Spleen (tissue), 7 donors: ENCODE measurements around the gene DSG1.

ENCODE experiments used
- CTCF ChIP-seq, 11 experiments: fragments of 200-600 bp in 7 of 11; fragments of 450-650 bp in 4 of 11; sonication (generic) in 4 of 11; IDR thresholded peaks in 8 of 11; conservative IDR thresholded peaks in 3 of 11; 1 replicate in 7 of 11; 2 replicates in 4 of 11; pipeline versions ENCODE4 v1.4.0 to v1.8.0; 2016 to 2021; ENCODE audit warnings: antibody characterized with exemption in 11 of 11, inconsistent platforms in 4 of 11, mild to moderate bottlenecking in 1 of 11
- POLR2A ChIP-seq, 3 donors: fragments of 450-650 bp; IDR thresholded peaks; one replicate each; pipeline ENCODE4 v1.5.1; 2017; ENCODE audit warnings: antibody characterized with exemption in 3 of 3, mild to moderate bottlenecking in 1 of 3
- POLR2AphosphoS5 ChIP-seq, 3 donors: sonication (generic); formaldehyde crosslinking; IDR thresholded peaks; one replicate each; pipeline ENCODE4 v1.5.1; 2017; ENCODE audit warnings: antibody characterized with exemption in 3 of 3
- donor health status: DM: no; HTN: no; CAD: no; lungs with moderate emphysema.
- donor health status: DM: no; HTN: no; CAD: no.
- donor health status: DM: no; HTN: no; CAD: no.

GRCh38 chr18:31297248-31297647 lies 20.7 kb upstream of the DSG1 start:
- TF ChIP-seq POLR2AphosphoS5 (IDR thresholded peaks at IDR 0.05), result no peak
- no peak for TF ChIP-seq CTCF (IDR thresholded peaks at IDR 0.05 in 8 of 11, conservative IDR thresholded peaks at IDR 0.05 in 3 of 11)
- TF ChIP-seq POLR2A (IDR thresholded peaks at IDR 0.05), result no peak
